Loucy (cell line): ENCODE data around the gene PAX9.

Experiments used
- CTCF ChIP-seq: fragments of 200-600 bp; sonication (generic); conservative IDR thresholded peaks from 2 replicates; pipeline ENCODE4 v1.5.1; 2014; ENCODE audit warnings: mild to moderate bottlenecking, antibody characterized with exemption, low read length
- EZH2phosphoT487 ChIP-seq: fragments of 200-600 bp; IDR thresholded peaks from 2 replicates; pipeline ENCODE4 v1.6.1; 2018; ENCODE audit warnings: antibody characterized with exemption, mild to moderate bottlenecking, moderate library complexity, borderline replicate concordance

GRCh38 chr14:36665887-36666415 is 4.3 kb downstream of the PAX9 start:
- no peak for TF ChIP-seq CTCF
- TF ChIP-seq EZH2phosphoT487 = no peak
